Stimulated activated CD4-positive, alpha-beta T cell treated with anti-CD3 and anti-CD28 coated beads, Interleukin-1b, Interleukin-23, amount 100 ng/mL, for 24 hours (primary cell): ENCODE data around the gene TUT4.

ENCODE experiments used
- DNase-seq, 4 experiments: peaks; one replicate each; pipeline ENCODE4 v3.0.0-alpha.2; 2020; ENCODE audit warnings: low read depth in 4 of 4, low spot score in 1 of 4

The TUT4 gene

DNA sequence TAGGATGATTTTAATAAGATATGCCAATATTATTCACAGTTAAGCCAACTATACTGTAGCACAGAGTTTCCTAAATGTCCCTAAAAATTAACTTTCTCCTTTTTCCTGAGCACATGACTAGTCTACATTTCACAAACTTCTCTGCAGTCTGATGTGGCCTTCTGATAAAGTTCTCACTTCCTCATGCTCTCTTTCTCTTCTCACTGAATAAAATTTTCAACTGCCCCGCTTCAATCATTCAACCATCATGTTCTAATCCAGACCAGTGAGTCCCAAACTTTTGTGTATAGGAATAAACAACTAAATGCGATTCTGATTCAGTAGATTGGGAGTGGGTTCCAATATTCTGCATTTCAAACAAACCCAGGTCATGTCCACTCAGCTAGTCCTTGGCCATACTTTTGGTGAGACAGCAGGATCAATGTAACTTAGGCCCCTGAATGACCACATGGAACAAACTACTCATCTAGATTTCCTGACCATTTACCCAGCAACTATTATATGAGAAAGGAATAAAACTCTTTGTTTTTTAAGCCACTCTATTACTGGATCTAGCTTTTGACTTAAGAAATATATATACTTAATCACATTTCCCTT lies 20.1 kb downstream of the TUT4 start:
- DNase-seq, result no peak

GRCh38 chr1:52532247-52532646 lies 20.6 kb downstream of the TUT4 start:
- no peak for DNase-seq

DNA sequence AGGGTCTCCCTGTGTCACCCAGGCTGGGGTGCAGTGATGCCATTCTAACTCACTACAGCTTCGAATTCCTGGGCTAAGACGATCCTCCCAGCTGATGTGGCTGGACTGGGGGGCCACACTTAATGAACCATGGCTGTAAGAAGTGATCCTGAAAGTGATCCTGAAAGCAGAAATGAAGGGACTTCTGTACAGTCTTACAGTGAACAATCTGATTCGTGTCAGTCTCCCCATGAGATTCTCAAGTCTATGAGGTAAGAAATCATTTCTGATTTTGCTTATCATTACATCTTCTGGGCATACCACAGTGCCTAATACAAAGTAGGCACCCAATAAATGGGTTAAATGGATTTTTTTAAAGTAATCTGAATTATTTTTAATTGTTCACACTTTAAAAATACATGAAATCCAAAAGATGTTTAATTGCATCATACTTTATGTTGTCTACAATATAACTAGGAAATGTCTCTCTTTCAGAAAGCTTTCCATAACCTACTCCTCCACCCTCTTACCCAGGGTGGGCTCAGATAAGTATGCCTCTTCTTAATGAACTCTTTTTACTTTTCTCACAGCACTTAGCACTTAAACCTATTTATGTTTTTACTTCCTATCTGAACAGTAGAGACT lies 21.5 kb downstream of the TUT4 start:
- no peak for DNase-seq

- no peak for DNase-seq
Observed at GRCh38 chr1:52530563-52531144, 22.2 kb downstream of the TUT4 start.

DNA sequence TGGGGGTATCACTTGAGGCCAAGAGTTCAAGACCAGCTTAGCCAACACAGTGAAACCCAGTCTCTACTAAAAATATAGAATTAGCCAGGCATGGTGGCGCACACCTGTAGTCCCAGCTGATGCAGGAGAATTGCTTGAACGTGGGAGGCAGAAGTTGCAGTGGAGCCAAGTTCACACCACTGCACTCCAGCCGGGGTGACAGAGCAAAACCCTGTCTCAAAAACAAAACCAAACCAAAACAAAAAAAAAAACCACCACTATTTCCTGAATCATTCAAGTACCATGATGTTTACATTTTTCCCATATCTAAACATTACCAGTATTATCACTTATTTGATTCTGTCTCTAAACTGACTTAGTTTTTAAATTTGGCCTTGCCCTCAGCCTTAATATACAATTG lies 29.5 kb downstream of the TUT4 start:
- no peak for DNase-seq

DNA sequence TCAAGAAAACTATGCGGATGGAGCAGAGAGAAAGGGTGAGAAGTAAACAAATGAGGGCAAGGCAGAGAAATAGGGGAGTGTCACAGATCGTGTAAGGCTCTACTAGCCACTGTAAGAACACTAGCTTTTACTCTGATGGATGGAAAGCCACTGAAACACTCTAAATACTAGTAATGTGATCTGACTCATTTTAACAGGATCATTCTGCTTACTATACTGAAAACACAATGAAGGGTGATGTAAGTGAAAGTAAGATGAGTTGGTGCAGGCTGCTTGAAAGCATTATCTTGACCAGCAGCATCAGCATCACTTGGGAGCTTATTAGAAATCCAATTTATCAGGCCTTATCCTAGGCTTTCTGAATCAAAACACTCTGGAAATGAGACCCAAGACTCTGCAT lies 32.7 kb downstream of the TUT4 start:
- no peak for DNase-seq

- no peak for DNase-seq
Observed at GRCh38 chr1:52518962-52519361, 33.9 kb downstream of the TUT4 start.

- no peak for DNase-seq
Observed at GRCh38 chr1:52511851-52512615, 40.9 kb downstream of the TUT4 start.

- DNase-seq, result no peak
Observed at GRCh38 chr1:52511439-52511838, 41.5 kb downstream of the TUT4 start.

- no peak for DNase-seq
Observed at GRCh38 chr1:52506920-52507546, 45.9 kb downstream of the TUT4 start.

GRCh38 chr1:52506349-52506748 lies 46.5 kb downstream of the TUT4 start:
- no peak for DNase-seq

DNA sequence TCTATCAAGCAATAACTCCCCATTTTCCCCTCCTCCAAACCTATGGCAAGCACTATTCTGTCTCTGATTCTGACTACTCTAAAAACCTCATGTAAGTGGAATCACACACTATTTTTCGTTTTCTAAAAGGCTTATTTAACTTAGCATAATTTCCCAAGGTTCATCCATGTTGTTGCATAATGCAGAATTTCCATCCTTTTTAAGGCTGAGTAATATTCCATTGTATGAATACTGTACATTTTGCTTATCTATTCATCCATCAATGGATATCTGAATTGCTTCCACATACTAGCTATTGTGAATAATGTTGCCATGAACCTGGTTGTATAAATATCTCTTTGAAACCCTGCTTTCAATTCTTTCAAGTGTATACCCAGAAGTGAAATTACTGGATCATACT lies 48.2 kb downstream of the TUT4 start:
- no peak for DNase-seq

DNA sequence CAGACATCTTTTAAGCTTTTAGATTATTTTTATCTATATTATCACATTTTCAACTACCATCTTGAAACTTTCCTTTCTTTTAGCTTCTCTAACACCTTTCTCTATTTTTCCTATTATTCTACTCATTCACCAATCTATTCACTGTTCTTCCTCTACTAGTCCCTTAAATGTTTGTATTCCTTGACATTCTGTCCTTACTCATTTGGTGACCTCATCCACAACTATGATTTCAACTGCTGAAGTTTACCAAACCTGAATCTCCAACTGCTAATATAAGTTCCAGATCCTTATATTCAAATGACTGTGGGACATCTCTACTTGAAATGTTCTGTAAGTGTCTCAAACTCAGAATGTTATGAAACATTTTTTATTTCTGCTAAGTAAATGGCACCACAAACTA lies 49.2 kb downstream of the TUT4 start:
- no peak for DNase-seq

DNA sequence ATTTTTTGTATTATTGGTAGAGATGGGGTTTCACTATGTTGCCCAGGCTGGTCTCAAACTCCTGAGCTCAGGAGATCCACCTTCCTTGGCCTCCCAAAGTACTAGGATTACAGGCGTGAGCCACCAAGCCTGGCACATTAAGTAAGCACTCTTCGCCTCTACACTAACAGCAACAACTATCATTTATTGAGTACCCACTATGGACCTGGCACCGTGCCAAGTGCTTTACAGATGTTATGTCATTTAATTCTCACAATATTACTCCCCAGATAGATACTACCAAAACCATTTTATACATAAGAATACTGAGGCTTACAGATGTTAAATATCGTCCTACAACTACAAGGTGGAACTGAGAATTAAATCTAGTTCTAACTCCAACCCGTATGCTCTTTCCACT lies 50.1 kb downstream of the TUT4 start:
- DNase-seq, result no peak

GRCh38 chr1:52487632-52488031 lies 65.3 kb downstream of the TUT4 start:
- no peak for DNase-seq

GRCh38 chr1:52482326-52483004 lies 70.4 kb downstream of the TUT4 start:
- no peak for DNase-seq

DNA sequence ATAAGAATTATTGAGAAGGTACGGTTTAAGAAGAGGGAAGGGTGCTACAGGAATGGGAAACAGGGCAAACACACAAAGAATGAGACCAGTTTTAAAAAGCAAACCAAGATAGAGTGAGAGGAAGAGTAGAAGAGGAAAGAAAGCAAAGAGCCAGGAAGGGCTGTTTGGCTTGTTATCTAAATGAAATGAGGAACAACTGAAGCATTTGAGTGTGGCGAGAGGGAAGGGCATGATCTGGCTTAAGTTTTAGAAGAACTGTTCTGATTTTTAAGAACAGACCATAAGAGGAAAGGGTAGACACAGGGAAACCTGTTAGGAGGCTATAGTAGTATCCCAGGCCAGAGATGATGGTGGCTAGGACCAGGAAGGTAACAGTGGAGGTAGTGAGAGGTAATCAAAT lies 73.8 kb downstream of the TUT4 start:
- no peak for DNase-seq

DNA sequence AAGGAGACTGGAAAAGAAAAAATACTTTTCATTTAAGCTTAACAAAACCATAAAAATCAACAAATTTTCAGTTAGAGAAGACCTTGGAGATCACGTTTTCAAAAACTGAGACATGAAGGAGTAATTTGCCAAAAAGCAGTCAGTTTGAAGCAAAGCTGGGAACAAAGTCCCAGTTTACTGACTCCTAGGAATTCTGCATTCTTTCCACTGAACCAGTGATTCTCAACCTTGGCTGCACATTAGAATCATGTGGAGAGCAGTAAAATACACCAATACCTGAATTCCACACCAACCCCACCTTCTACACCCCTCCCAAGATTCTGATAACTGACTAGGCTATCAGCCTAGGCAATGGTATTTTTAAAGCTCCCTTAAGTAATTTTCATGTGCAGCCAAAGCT lies 75.0 kb downstream of the TUT4 start:
- DNase-seq, result no peak

- no peak for DNase-seq
Observed at GRCh38 chr1:52476943-52477342, 75.9 kb downstream of the TUT4 start.

GRCh38 chr1:52474807-52475206 lies 78.1 kb downstream of the TUT4 start:
- no peak for DNase-seq

DNA sequence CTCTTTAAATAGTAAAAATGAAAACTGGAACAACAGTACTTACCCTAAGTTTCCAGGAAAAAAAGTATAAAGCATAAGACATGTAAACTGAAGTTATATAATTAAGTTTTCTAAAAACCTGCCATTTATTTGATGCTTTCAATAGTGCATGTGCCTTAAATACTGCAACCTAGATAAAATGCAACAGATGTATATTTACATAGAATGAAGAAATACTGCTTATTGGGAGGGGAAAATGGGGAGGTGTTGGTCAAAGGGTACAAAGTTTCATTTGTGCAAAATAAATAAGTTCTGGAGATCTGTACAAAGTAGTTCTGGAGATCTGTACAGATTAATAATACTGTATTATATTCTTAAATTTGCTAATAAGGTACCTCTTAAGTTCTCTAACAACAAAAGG lies 79.9 kb downstream of the TUT4 start:
- no peak for DNase-seq
